Diencephalon (tissue), 1 donor: ENCODE results near the gene GAGE12G. TPM values are rescaled to one million over a fixed set of nuclear protein-coding genes. Genes with fewer than 3 reads are reported as not detected.

Experiments used
- small RNA-seq: library from RNA; depleted of rRNA; stranded (forward); fragments of <200 nt; gene quantifications from one replicate; pipeline ENCODE3, GENCODE V24; 2014
- total RNA-seq: library from RNA; depleted of rRNA; stranded (reverse); fragments of >200 nt; gene quantifications from one replicate; pipeline ENCODE4 v1.2.3, GENCODE V29; 2014

Gene GAGE12G, protein sequence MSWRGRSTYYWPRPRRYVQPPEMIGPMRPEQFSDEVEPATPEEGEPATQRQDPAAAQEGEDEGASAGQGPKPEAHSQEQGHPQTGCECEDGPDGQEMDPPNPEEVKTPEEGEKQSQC
- not detected for total RNA-seq

DNA sequence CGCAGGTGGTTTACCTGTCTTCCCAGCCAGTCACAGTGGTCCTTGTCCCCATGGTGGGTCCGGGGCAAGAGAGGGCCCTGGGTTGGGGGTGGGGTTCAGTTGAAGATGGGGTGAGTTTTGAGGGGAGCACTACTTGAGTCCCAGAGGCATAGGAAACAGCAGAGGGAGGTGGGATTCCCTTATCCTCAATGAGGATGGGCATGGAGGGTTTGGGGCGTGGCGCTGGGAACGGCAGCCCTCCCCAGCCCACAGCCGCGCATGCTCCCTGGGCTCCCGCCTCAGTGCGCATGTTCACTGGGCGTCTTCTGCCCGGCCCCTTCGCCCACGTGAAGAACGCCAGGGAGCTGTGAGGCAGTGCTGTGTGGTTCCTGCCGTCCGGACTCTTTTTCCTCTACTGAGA lies at the start of gene GAGE12G:
Gene GAGE12G (plus strand): TSS at position 301 of the 400 bp plus-strand sequence. CDS start 1,155 bp downstream, outside the sequence.

DNA sequence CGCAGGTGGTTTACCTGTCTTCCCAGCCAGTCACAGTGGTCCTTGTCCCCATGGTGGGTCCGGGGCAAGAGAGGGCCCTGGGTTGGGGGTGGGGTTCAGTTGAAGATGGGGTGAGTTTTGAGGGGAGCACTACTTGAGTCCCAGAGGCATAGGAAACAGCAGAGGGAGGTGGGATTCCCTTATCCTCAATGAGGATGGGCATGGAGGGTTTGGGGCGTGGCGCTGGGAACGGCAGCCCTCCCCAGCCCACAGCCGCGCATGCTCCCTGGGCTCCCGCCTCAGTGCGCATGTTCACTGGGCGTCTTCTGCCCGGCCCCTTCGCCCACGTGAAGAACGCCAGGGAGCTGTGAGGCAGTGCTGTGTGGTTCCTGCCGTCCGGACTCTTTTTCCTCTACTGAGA lies 38.3 kb upstream of the GAGE12G start, which contains the start of gene GAGE12C:
Gene GAGE12C (plus strand): TSS at position 301 of the 400 bp plus-strand sequence. CDS start 1,155 bp downstream, outside the sequence.

DNA sequence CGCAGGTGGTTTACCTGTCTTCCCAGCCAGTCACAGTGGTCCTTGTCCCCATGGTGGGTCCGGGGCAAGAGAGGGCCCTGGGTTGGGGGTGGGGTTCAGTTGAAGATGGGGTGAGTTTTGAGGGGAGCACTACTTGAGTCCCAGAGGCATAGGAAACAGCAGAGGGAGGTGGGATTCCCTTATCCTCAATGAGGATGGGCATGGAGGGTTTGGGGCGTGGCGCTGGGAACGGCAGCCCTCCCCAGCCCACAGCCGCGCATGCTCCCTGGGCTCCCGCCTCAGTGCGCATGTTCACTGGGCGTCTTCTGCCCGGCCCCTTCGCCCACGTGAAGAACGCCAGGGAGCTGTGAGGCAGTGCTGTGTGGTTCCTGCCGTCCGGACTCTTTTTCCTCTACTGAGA lies 28.8 kb upstream of the GAGE12G start, which contains the start of gene GAGE12D:
Gene GAGE12D (plus strand): TSS at position 301 of the 400 bp plus-strand sequence. CDS start 1,155 bp downstream, outside the sequence.

DNA sequence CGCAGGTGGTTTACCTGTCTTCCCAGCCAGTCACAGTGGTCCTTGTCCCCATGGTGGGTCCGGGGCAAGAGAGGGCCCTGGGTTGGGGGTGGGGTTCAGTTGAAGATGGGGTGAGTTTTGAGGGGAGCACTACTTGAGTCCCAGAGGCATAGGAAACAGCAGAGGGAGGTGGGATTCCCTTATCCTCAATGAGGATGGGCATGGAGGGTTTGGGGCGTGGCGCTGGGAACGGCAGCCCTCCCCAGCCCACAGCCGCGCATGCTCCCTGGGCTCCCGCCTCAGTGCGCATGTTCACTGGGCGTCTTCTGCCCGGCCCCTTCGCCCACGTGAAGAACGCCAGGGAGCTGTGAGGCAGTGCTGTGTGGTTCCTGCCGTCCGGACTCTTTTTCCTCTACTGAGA lies 19.2 kb upstream of the GAGE12G start, which contains the start of gene GAGE12E:
Gene GAGE12E (plus strand): TSS at position 301 of the 400 bp plus-strand sequence. CDS start 1,155 bp downstream, outside the sequence.

DNA sequence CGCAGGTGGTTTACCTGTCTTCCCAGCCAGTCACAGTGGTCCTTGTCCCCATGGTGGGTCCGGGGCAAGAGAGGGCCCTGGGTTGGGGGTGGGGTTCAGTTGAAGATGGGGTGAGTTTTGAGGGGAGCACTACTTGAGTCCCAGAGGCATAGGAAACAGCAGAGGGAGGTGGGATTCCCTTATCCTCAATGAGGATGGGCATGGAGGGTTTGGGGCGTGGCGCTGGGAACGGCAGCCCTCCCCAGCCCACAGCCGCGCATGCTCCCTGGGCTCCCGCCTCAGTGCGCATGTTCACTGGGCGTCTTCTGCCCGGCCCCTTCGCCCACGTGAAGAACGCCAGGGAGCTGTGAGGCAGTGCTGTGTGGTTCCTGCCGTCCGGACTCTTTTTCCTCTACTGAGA lies 9.7 kb upstream of the GAGE12G start, which contains the start of gene GAGE12F:
Gene GAGE12F (plus strand): TSS at position 301 of the 400 bp plus-strand sequence. CDS start 1,155 bp downstream, outside the sequence.

DNA sequence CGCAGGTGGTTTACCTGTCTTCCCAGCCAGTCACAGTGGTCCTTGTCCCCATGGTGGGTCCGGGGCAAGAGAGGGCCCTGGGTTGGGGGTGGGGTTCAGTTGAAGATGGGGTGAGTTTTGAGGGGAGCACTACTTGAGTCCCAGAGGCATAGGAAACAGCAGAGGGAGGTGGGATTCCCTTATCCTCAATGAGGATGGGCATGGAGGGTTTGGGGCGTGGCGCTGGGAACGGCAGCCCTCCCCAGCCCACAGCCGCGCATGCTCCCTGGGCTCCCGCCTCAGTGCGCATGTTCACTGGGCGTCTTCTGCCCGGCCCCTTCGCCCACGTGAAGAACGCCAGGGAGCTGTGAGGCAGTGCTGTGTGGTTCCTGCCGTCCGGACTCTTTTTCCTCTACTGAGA lies 9.4 kb downstream of the GAGE12G start, which contains the start of gene GAGE12H:
Gene GAGE12H (plus strand): TSS at position 301 of the 400 bp plus-strand sequence. CDS start 1,155 bp downstream, outside the sequence.

DNA sequence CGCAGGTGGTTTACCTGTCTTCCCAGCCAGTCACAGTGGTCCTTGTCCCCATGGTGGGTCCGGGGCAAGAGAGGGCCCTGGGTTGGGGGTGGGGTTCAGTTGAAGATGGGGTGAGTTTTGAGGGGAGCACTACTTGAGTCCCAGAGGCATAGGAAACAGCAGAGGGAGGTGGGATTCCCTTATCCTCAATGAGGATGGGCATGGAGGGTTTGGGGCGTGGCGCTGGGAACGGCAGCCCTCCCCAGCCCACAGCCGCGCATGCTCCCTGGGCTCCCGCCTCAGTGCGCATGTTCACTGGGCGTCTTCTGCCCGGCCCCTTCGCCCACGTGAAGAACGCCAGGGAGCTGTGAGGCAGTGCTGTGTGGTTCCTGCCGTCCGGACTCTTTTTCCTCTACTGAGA lies 19.0 kb downstream of the GAGE12G start, which contains the start of gene GAGE2A:
Gene GAGE2A (plus strand): TSS at position 301 of the 400 bp plus-strand sequence. CDS start 1,155 bp downstream, outside the sequence.

DNA sequence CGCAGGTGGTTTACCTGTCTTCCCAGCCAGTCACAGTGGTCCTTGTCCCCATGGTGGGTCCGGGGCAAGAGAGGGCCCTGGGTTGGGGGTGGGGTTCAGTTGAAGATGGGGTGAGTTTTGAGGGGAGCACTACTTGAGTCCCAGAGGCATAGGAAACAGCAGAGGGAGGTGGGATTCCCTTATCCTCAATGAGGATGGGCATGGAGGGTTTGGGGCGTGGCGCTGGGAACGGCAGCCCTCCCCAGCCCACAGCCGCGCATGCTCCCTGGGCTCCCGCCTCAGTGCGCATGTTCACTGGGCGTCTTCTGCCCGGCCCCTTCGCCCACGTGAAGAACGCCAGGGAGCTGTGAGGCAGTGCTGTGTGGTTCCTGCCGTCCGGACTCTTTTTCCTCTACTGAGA lies 28.5 kb downstream of the GAGE12G start, which contains the start of gene GAGE1:
Gene GAGE1 (plus strand): TSS at position 301 of the 400 bp plus-strand sequence. CDS start 1,155 bp downstream, outside the sequence.

Small RNA genes within 50 kb of the gene (small RNA-seq; reads per million reads assigned to genes)
- gene GAGE12B: not detected

Other genes starting within 250 kb of the GAGE12G start
- gene GAGE12J, start 248.4 kb upstream of the GAGE12G start, total RNA-seq: not detected
- gene GAGE13, start 238.8 kb upstream of the GAGE12G start, total RNA-seq: not detected
- gene GAGE12C, start 38.2 kb upstream of the GAGE12G start, total RNA-seq: not detected
- gene GAGE12D, start 28.7 kb upstream of the GAGE12G start, total RNA-seq: not detected
- not detected for gene GAGE12E, start 19.1 kb upstream of the GAGE12G start, total RNA-seq
- gene GAGE12F, start 9.6 kb upstream of the GAGE12G start, total RNA-seq: not detected
- not detected for gene GAGE12H, start 9.5 kb downstream of the GAGE12G start, total RNA-seq
- gene GAGE2A, start 19.1 kb downstream of the GAGE12G start, total RNA-seq: not detected
- not detected for gene GAGE1, start 28.6 kb downstream of the GAGE12G start, total RNA-seq
- gene PAGE1, start 125.6 kb downstream of the GAGE12G start, total RNA-seq: not detected